ENCODE results near the gene PPIF.

DNA sequence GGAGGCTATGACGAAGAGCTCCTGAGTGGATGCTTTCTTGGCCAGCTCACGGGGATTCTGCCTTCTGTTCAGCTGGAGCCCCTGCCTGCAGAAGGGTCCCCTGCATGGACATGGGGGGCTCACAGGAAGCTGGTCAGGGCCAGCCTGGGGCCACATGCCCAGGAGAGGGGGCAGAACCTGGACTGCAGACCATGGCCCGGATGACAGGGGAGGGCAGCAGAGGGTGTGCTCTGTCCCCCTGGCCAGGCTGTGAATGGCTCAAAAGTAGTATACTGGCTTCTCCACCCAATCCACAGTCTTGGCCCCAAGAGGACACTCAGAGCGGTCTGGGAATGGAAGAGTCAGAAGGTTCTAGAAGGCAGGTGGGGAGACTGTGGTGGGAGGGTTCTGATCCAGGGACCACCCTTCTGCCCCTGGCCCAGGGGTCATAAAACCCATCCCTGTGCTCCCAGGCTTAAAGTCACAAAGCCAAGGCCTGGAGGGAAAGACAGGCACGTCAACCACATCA is 40.3 kb downstream of the PPIF start:
- TF ChIP-seq CTCF (IDR thresholded peaks at IDR 0.05 in 4 of 5, conservative IDR thresholded peaks at IDR 0.05 in 1 of 5) (no peak), POLR2A (IDR thresholded peaks at IDR 0.05) (no peak)

Data from gastrocnemius medialis (tissue), 4 donors.